Stomach (tissue), 4 donors: ENCODE data around the gene ESPN.

Source experiments
- CTCF ChIP-seq, 7 experiments: fragments of 450-650 bp in 4 of 7; fragments of 200-600 bp in 3 of 7; sonication (generic) in 3 of 7; IDR thresholded peaks; one replicate each; pipeline ENCODE4 v1.5.1; 2016 to 2019; ENCODE audit warnings: antibody characterized with exemption in 7 of 7, control low read depth in 2 of 7, mild to moderate bottlenecking in 1 of 7
- EP300 ChIP-seq: sonication (generic); formaldehyde crosslinking; IDR thresholded peaks from one replicate; pipeline ENCODE4 v1.6.1; 2017; ENCODE audit warnings: antibody characterized with exemption
- POLR2A ChIP-seq, 4 donors: fragments of 450-650 bp; IDR thresholded peaks; one replicate each; pipeline ENCODE4 v1.6.1; 2016; ENCODE audit warnings: antibody characterized with exemption in 4 of 4, control low read depth in 2 of 4, mild to moderate bottlenecking in 1 of 4, moderate library complexity in 1 of 4

- TF ChIP-seq POLR2A (IDR thresholded peaks at IDR 0.05) (no peak), CTCF (IDR thresholded peaks at IDR 0.05) (no peak), EP300 (no peak)
Measured at GRCh38 chr1:6484826-6485167, 60.2 kb downstream of the ESPN start.
